Measurements from ENCODE around the gene THEM4.

Gene THEM4

DNA sequence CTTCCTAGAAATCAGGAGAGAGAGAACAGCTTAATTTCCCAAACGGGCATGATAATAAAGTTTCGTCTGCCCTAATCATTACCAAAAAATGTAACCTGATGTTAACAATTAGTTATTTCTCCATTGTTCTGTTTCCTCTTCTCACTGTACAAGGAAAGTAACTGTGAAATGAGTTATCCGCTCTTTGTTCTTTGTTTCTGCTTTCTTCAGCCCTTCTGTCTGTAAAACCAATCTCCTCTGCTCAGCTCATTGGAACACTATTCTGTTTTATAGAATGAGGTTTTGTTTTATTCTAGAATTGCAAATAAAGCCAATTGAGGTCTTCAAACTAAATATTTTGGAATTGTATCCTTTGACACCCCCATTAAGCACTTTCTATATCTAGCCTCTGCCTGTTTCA is 8.8 kb upstream of the THEM4 start:
- Histone ChIP-seq H2AK5ac (ENCODE audit: low read length) (no peak overlapping the region), H2BK5ac (ENCODE audit: low read depth, low read length, poor library complexity) (no peak overlapping the region), H3K14ac (ENCODE audit: low read length) (no peak overlapping the region), H3K36me3 (ENCODE audit: control insufficient read depth in 1 of 2, insufficient read depth in 2 of 2, low read length in 2 of 2) (no peaks in the 10 kb centered on the region), H3K79me1 (ENCODE audit: low read length) (no peaks in the 10 kb centered on the region), H2AFZ (ENCODE audit: insufficient read depth, low read length, poor library complexity) (no peak overlapping the region), H3K79me2 (ENCODE audit: control insufficient read depth, insufficient read depth, low read length, poor library complexity) (no peaks in the 10 kb centered on the region), H2BK120ac (ENCODE audit: insufficient read depth, low read length, poor library complexity) (no peak overlapping the region), H4K12ac (ENCODE audit: low read depth, low read length) (no peak overlapping the region), H3K27ac (ENCODE audit: low read depth, low read length) (no peak overlapping the region), H3K9me3 (ENCODE audit: insufficient read depth, low read depth, low read length) (no peaks in the 10 kb centered on the region), H3K18ac (ENCODE audit: low read length) (no peak overlapping the region), H3K4me2 (ENCODE audit: low read length) (no peak overlapping the region), H3K23ac (ENCODE audit: low read length) (no peak overlapping the region), H2BK12ac (ENCODE audit: low read length) (no peak overlapping the region), H3K4me1 (ENCODE audit: control insufficient read depth in 1 of 2, insufficient read depth in 2 of 2, low read length in 2 of 2) (peaks cover 0 to 4% of the 10 kb centered on the region in 2 experiments), H3K4ac (ENCODE audit: low read depth, low read length) (no peak overlapping the region), H3K4me3 (ENCODE audit: low read depth, low read length) (no peak overlapping the region), H3K9ac (ENCODE audit: low read length) (no peak overlapping the region), H3K27me3 (ENCODE audit: insufficient read depth, low read length) (no peaks in the 10 kb centered on the region), H4K91ac (ENCODE audit: low read depth, low read length) (no peak overlapping the region), H4K8ac (ENCODE audit: low read depth, low read length) (no peak overlapping the region)
- WGBS (ENCODE audit: extremely low coverage, insufficient coverage, insufficient read length), result no CpG with 5 or more reads among the region's 3 CpGs
- no peak for DNase-seq

GRCh38 chr1:151916726-151917370 is 7.5 kb upstream of the THEM4 start:
- H2AK5ac ChIP-seq (ENCODE audit: low read length), result no peak overlapping the region
- H2BK12ac ChIP-seq (ENCODE audit: low read length), result no peak overlapping the region
- no peak overlapping the region for H3K4ac ChIP-seq (ENCODE audit: low read depth, low read length)
- H3K4me3 ChIP-seq (ENCODE audit: low read depth, low read length), result no peak overlapping the region
- no peak overlapping the region for H4K8ac ChIP-seq (ENCODE audit: low read depth, low read length)
- peaks cover 0 to 3% of the 10 kb centered on the region in 2 experiments for H3K4me1 ChIP-seq (ENCODE audit: control insufficient read depth in 1 of 2, insufficient read depth in 2 of 2, low read length in 2 of 2)
- no peak overlapping the region for H3K14ac ChIP-seq (ENCODE audit: low read length)
- H3K9me3 ChIP-seq (ENCODE audit: insufficient read depth, low read depth, low read length), result no peaks in the 10 kb centered on the region
- DNase-seq, result no peak
- H4K91ac ChIP-seq (ENCODE audit: low read depth, low read length), result no peak overlapping the region
- H3K27ac ChIP-seq (ENCODE audit: low read depth, low read length), result no peak overlapping the region
- no peak overlapping the region for H3K4me2 ChIP-seq (ENCODE audit: low read length)
- no CpG with 5 or more reads among the region's 7 CpGs for WGBS (ENCODE audit: extremely low coverage, insufficient coverage, insufficient read length)
- H2BK120ac ChIP-seq (ENCODE audit: insufficient read depth, low read length, poor library complexity), result no peak overlapping the region
- H3K23ac ChIP-seq (ENCODE audit: low read length), result no peak overlapping the region
- no peaks in the 10 kb centered on the region for H3K79me1 ChIP-seq (ENCODE audit: low read length)
- no peak overlapping the region for H2AFZ ChIP-seq (ENCODE audit: insufficient read depth, low read length, poor library complexity)
- no peaks in the 10 kb centered on the region for H3K27me3 ChIP-seq (ENCODE audit: insufficient read depth, low read length)
- no peak overlapping the region for H4K12ac ChIP-seq (ENCODE audit: low read depth, low read length)
- H3K79me2 ChIP-seq (ENCODE audit: control insufficient read depth, insufficient read depth, low read length, poor library complexity), result no peaks in the 10 kb centered on the region
- no peak overlapping the region for H3K9ac ChIP-seq (ENCODE audit: low read length)
- no peak overlapping the region for H2BK5ac ChIP-seq (ENCODE audit: low read depth, low read length, poor library complexity)
- no peaks in the 10 kb centered on the region for H3K36me3 ChIP-seq (ENCODE audit: control insufficient read depth in 1 of 2, insufficient read depth in 2 of 2, low read length in 2 of 2)
- no peak overlapping the region for H3K18ac ChIP-seq (ENCODE audit: low read length)

DNA sequence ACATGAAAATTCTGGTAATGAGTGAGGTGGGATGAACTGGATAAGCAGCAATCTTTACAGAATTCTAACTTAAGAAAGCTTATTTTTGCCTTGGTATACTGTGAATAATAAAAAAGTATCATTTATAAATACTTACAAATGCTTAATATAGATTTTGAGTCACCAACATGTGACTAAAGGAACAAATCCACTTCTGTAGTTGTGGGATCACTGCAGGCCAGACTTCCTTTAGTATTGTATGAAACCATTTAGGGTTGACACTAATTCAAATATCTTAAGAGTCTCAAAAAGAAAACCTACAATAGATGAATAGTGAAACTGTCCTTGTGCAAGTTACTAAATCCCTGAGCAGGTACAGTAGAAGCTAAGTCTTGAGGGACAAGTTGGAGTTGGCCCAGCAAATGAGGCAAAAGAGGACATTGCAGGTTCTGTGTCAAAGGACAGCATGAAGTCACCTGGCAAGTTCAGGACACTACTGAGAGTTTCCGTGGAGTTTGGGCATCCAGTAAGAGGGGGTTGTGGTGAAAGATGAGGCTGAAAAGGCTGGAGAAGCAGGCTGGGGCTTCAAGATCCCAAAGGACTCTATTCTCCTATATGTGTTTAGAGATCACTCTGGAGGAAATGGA is 5.9 kb upstream of the THEM4 start:
- H2AK5ac ChIP-seq (ENCODE audit: low read length), result no peak overlapping the region
- H2AFZ ChIP-seq (ENCODE audit: insufficient read depth, low read length, poor library complexity), result no peak overlapping the region
- H4K12ac ChIP-seq (ENCODE audit: low read depth, low read length), result peak overlapping the region; percentile 9
- no peaks in the 10 kb centered on the region for H3K79me1 ChIP-seq (ENCODE audit: low read length)
- no peaks in the 10 kb centered on the region for H3K4me1 ChIP-seq (ENCODE audit: control insufficient read depth in 1 of 2, insufficient read depth in 2 of 2, low read length in 2 of 2)
- no peak for DNase-seq
- peak overlapping the region; percentile 49 for H2BK12ac ChIP-seq (ENCODE audit: low read length)
- H3K36me3 ChIP-seq (ENCODE audit: control insufficient read depth in 1 of 2, insufficient read depth in 2 of 2, low read length in 2 of 2), result no peaks in the 10 kb centered on the region
- peak overlapping the region; percentile 1 for H4K91ac ChIP-seq (ENCODE audit: low read depth, low read length)
- H3K14ac ChIP-seq (ENCODE audit: low read length), result peak overlapping the region; percentile 30
- no peaks in the 10 kb centered on the region for H3K9me3 ChIP-seq (ENCODE audit: insufficient read depth, low read depth, low read length)
- no peak overlapping the region for H2BK5ac ChIP-seq (ENCODE audit: low read depth, low read length, poor library complexity)
- H3K27me3 ChIP-seq (ENCODE audit: insufficient read depth, low read length), result no peaks in the 10 kb centered on the region
- H3K4me2 ChIP-seq (ENCODE audit: low read length), result no peak overlapping the region
- no peak overlapping the region for H3K4me3 ChIP-seq (ENCODE audit: low read depth, low read length)
- H3K18ac ChIP-seq (ENCODE audit: low read length), result no peak overlapping the region
- no peak overlapping the region for H3K9ac ChIP-seq (ENCODE audit: low read length)
- no peak overlapping the region for H3K27ac ChIP-seq (ENCODE audit: low read depth, low read length)
- no peaks in the 10 kb centered on the region for H3K79me2 ChIP-seq (ENCODE audit: control insufficient read depth, insufficient read depth, low read length, poor library complexity)
- peak overlapping the region; percentile 65 for H4K8ac ChIP-seq (ENCODE audit: low read depth, low read length)
- H3K4ac ChIP-seq (ENCODE audit: low read depth, low read length), result no peak overlapping the region
- no CpG with 5 or more reads among the region's 1 CpG for WGBS (ENCODE audit: extremely low coverage, insufficient coverage, insufficient read length)
- H3K23ac ChIP-seq (ENCODE audit: low read length), result no peak overlapping the region
- H2BK120ac ChIP-seq (ENCODE audit: insufficient read depth, low read length, poor library complexity), result no peak overlapping the region

DNA sequence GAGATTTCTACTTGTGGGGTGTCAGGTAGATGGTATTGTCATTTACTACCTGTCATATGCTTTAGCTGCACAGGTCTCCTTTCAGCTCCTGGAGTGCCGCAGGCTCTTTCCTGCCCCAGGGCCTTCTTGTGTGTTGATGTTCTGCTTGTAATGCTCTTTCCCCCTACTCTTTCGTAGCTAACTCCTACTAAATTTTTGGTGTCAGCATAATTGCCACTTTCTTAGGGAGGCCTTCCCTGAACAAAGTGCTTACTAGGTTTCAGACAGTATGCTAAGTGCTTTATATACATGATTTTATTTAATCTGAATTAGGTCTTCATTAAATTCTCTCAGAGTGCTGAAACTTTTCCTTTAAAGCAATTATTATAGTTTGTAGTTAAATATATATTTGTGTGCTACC is 4.8 kb upstream of the THEM4 start:
- no peaks in the 10 kb centered on the region for H3K27me3 ChIP-seq (ENCODE audit: insufficient read depth, low read length)
- no peaks in the 10 kb centered on the region for H3K36me3 ChIP-seq (ENCODE audit: control insufficient read depth in 1 of 2, insufficient read depth in 2 of 2, low read length in 2 of 2)
- H4K91ac ChIP-seq (ENCODE audit: low read depth, low read length), result no peak overlapping the region
- no peak overlapping the region for H3K27ac ChIP-seq (ENCODE audit: low read depth, low read length)
- no peak overlapping the region for H3K18ac ChIP-seq (ENCODE audit: low read length)
- peaks cover 6% of the 10 kb centered on the region for H3K79me1 ChIP-seq (ENCODE audit: low read length)
- DNase-seq, result no peak
- H3K4ac ChIP-seq (ENCODE audit: low read depth, low read length), result no peak overlapping the region
- H3K4me3 ChIP-seq (ENCODE audit: low read depth, low read length), result no peak overlapping the region
- H3K4me1 ChIP-seq (ENCODE audit: control insufficient read depth in 1 of 2, insufficient read depth in 2 of 2, low read length in 2 of 2), result no peaks in the 10 kb centered on the region
- no peak overlapping the region for H4K12ac ChIP-seq (ENCODE audit: low read depth, low read length)
- H2BK120ac ChIP-seq (ENCODE audit: insufficient read depth, low read length, poor library complexity), result no peak overlapping the region
- WGBS (ENCODE audit: extremely low coverage, insufficient coverage, insufficient read length), result no CpG with 5 or more reads among the region's 2 CpGs
- no peak overlapping the region for H3K4me2 ChIP-seq (ENCODE audit: low read length)
- no peak overlapping the region for H3K9ac ChIP-seq (ENCODE audit: low read length)
- H3K9me3 ChIP-seq (ENCODE audit: insufficient read depth, low read depth, low read length), result no peaks in the 10 kb centered on the region
- no peak overlapping the region for H3K23ac ChIP-seq (ENCODE audit: low read length)
- no peak overlapping the region for H2AK5ac ChIP-seq (ENCODE audit: low read length)
- no peak overlapping the region for H2BK5ac ChIP-seq (ENCODE audit: low read depth, low read length, poor library complexity)
- peaks cover 3% of the 10 kb centered on the region for H3K79me2 ChIP-seq (ENCODE audit: control insufficient read depth, insufficient read depth, low read length, poor library complexity)
- H2BK12ac ChIP-seq (ENCODE audit: low read length), result no peak overlapping the region
- H2AFZ ChIP-seq (ENCODE audit: insufficient read depth, low read length, poor library complexity), result no peak overlapping the region
- no peak overlapping the region for H4K8ac ChIP-seq (ENCODE audit: low read depth, low read length)
- H3K14ac ChIP-seq (ENCODE audit: low read length), result no peak overlapping the region

Measured in trophoblast cell (in vitro differentiated cells and primary cell).